Brain pericyte (primary cell): Measurements from ENCODE around the gene S1PR4.
A peak's percentile ranks its signal among the peaks of the same experiment; 100 is the strongest.
"Not testable (repeated sequence)": the region's sequence is repeated elsewhere in the genome, so short reads cannot be mapped to it uniquely, and the experiment has no call there.

Experiments
- DNase-seq: peaks from one replicate; pipeline ENCODE4 v3.0.0-alpha.2; 2012; ENCODE audit warnings: low read depth, low spot score

S1PR4 gene

GRCh38 chr19:3176715-3177501, 1.7 kb upstream of the S1PR4 start:
- DNase-seq, result no peak

DNA sequence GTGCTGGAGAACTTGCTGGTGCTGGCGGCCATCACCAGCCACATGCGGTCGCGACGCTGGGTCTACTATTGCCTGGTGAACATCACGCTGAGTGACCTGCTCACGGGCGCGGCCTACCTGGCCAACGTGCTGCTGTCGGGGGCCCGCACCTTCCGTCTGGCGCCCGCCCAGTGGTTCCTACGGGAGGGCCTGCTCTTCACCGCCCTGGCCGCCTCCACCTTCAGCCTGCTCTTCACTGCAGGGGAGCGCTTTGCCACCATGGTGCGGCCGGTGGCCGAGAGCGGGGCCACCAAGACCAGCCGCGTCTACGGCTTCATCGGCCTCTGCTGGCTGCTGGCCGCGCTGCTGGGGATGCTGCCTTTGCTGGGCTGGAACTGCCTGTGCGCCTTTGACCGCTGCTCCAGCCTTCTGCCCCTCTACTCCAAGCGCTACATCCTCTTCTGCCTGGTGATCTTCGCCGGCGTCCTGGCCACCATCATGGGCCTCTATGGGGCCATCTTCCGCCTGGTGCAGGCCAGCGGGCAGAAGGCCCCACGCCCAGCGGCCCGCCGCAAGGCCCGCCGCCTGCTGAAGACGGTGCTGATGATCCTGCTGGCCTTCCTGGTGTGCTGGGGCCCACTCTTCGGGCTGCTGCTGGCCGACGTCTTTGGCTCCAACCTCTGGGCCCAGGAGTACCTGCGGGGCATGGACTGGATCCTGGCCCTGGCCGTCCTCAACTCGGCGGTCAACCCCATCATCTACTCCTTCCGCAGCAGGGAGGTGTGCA, 587 bp downstream of the S1PR4 start:
- no peak for DNase-seq

GRCh38 chr19:3179739-3180293, 1.2 kb downstream of the S1PR4 start:
- DNase-seq, result no peak

- DNase-seq, result no peak
Measured at GRCh38 chr19:3183721-3184641, 5.4 kb downstream of the S1PR4 start.

DNA sequence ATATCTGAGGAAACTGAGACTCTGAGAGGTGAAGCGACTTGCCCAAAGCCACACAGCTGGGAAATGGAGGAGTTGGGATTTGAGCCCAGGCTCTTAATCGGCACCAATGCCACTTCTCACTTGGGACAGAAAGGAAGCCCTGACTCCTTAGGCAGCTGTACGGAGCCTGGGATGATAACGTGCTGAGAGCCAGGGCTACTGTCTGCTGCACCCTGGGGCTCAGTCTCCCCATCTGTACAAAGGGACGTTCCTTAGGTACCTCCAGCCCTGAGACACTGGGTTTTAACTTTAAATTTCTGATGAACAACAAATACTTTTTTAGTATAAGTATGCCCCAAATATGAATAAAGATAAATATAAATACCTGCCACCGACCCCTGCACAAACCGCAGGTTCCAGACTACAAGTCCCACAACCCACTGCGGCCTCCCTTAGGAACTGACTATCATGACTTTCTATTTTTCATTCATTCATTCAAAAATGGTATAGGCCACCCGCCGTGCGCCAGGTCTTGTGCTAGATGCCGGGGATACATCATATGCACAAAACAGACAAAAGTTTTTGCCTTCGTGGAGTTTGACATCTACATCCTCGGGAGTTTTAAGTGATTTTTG, 6.4 kb downstream of the S1PR4 start:
- no peak for DNase-seq

DNA sequence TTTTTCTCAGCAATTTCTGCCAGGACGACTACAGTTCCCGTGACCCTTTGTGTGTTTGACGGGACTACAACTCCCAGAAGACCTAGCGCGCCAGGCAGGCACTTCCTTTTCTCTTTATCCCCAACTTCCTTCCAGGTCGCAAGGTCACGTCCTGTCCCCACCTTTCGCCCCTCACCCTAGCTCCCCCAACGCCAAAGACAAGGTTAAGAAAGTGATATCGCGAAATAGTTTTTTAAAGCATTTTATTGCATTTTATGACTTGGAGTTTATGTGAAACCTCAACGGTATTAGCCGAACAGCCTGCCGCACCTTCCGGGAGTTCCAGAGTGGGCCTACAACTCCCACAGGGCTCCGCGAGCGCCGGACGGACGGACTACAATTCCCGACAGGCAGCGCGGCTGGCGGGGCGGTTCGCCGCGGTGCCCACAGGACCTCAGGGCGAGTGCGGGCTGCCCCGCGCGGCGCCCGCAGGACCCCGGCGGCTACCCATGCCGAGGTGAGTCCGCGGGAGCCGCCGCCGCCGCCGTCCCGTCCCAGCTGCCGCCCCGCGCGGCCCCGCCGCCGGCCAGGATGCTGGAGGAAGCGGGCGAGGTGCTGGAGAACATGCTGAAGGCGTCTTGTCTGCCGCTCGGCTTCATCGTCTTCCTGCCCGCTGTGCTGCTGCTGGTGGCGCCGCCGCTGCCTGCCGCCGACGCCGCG, 7.0 kb downstream of the S1PR4 start, which contains the start of gene NCLN:
Gene NCLN, plus strand, starts transcription at position 470 of the 699 bp plus-strand sequence. Its CDS starts 101 bp downstream, at position 571.
- peak; percentile 82 for DNase-seq

GRCh38 chr19:3186160-3186688, 7.7 kb downstream of the S1PR4 start:
- no peak for DNase-seq

GRCh38 chr19:3186891-3187661, 8.5 kb downstream of the S1PR4 start:
- no peak for DNase-seq

DNA sequence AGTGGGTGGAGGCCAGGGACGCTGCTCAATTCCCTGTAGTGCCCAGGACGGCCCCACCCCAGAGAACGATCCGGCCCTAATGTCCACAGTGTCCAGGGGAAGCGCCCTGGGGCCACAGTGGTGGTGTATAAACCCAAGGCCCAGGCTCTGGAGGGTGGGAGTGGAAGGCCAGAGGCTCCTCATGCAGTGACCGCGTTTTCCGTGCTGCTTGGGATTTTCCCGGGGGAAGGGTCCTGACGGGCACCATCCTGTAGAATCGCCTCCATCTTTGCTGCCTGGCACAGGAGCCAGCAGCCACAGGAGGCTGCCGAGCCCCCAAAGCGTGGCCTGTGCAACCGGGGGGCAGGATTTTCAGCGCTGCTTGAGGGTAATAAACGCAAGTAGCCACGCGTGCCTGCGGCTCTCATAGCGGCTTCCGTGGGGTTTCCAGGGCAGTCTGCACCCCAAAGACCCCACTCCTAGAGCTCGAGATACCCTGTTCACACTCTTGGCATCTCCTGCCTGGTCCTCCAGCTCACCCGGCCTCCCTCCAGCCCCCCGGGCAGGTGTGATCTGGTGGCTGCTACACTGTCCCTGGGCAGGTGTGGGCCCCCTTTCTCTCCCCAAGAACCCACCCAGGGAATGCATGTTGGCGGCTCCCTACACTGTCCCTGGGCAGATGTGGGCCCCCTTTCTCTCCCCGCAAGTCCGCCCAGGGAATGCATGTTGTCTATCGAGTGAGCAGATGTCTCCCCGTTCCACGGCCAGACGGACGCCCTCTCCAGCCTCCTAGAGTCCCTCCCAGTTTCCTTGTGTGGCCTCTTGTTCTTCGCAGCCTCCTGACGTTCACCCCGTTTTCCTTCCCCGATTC, 9.3 kb downstream of the S1PR4 start:
- no peak for DNase-seq

DNA sequence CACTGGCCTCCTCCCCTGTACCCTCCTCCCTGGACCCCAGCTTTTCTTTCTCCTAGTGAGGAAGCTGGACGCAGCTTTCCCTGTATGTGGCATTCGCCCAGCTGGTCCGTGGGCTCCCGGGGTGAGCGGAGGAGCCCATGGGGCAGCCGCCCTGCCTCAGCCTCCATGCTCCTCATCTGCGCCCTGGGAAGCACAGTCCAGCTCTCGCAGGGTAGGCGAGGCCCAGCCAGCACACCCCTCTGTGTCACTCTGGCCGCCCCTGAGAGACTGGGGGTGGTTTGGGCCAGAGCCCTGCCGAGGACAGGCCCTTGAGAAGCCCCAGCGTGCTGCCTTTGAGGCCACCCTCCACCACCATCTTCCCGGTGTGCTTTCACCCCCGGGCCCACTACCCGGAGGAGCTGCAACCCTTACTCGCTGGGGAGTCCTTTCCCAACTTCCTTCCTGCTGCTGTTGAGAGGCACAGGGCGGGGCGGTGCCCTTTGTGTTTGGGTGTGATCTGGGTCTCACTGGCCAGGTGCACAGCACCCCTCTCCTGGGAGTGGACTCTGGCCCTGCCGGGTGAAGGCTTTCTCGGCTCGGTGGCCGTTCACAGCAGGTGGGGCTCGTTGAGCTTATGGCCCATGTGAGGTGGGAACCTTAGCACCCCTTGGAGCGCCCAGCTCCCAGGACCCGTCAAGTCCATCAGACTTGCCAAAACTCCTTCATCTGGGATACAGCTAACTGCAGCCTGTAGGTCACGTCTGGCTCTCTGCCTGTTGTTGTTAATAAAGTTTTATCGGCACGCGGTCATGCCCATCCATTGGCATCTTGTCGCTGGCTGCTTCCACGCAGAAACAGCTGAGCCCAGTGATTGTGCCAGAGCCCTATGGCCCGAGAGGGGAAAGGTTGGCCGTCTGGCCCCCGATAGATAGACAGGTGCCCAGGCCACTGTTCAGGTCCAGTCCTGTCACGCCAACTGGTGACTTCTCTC, 10.3 kb downstream of the S1PR4 start:
- DNase-seq, result no peak

GRCh38 chr19:3189702-3190469, 11.3 kb downstream of the S1PR4 start:
- no peak for DNase-seq

DNA sequence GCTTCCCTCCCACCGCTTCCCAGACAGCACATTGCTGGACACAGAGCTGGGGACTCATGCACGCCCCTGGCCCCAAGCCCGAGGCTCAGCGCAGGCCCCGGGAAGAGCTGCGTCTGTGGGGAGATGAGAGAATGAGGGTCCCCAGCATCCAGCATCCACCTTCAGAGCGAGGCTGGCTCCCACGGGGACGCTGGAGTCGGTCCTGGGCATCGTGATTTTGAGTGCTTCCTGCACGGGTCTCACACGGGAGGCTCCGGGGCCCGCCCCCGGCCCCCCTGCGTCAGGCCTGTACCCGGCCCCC, 11.9 kb downstream of the S1PR4 start:
- DNase-seq, result no peak

DNA sequence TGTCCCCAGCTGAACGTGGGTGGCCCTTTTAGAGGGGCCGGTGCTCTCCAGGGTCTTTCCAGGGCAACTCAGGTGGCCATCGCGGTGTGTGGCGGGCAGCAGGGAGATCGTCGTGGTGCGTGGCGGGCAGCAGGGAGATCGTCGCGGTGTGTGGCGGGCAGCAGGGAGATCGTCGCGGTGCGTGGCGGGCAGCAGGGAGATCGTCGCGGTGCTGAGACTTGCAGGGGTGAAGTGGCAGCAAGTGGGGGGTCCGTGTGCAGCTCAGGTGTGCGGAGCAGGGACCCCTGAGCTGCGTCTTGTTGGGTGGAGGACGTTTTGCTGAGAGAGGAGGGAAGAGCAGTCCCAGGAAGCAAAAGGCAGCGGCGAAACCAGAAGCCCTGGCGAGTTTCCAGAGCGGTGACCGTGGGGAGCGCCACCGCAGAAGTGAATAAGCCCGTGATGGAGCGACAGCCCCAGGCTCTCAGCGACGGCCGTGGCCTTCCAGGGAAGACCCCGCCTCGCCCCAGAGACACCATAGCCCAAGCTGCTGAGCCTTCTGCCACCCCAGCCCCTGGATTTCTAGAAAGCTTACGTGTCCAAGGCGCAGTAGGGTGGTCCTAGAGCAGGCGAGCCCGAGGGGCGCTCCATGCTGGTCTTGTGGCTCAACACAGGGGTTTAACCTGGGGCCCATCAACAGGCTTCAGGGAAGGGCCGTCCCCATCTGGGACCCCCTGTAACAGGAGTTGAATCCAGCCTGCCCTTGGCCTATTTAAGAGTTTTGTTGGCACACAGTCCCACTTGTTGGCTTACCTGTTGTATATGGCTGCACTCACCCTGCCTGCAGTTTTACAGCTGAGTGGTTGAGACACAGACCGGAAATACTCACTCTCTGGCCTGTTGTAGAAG, 12.6 kb downstream of the S1PR4 start:
- DNase-seq, result no peak

DNA sequence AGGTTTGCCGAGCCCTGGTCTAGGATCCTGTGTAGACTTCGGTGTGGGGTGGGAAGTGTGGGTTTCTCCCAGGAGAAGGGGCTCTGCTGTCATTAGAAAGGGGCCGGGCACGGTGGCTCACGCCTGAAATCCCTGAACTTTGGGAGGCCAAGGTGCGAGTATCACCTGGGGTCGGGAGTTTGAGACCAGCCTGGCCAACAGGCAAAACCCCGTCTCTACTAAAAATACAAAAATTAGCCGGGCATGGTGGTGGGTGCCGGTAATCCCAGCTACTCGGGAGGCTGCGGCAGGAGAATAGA, 13.2 kb downstream of the S1PR4 start:
- not testable (repeated sequence) for DNase-seq

GRCh38 chr19:3192228-3192635, 13.7 kb downstream of the S1PR4 start:
- no peak for DNase-seq

- DNase-seq, result no peak
Measured at GRCh38 chr19:3192684-3193083, 14.1 kb downstream of the S1PR4 start.
